A549 (cell line): ENCODE results near the gene SH3RF2. TPM values are rescaled to one million over a fixed set of nuclear protein-coding genes. Genes with fewer than 3 reads are reported as not detected.
"Not testable (repeated sequence)": the region's sequence is repeated elsewhere in the genome, so short reads cannot be mapped to it uniquely, and the experiment has no call there.

Source experiments
- ATAC-seq, 2 experiments: fragments of 200-7000 bp in 1 of 2; fragments of >200 bp in 1 of 2; cut with Nextera tagmentation in 1 of 2; cut with Tn5 transposase in 1 of 2; 3 replicates each; pipeline versions ENCODE4 v1.8.0 to v1.9.1; 2018 to 2020; ENCODE audit warnings: mild to moderate bottlenecking in 1 of 2, moderate library complexity in 1 of 2
- CTCF ChIA-PET: fragments of 300-600 bp; sonication (Branson Sonifier 250); formaldehyde crosslinking; extraction: SDS; loops from one replicate; lab custom pipeline; 2021; ENCODE audit warnings: antibody characterized with exemption, inconsistent platforms; lab: Yijun Ruan, JAX
- POLR2A ChIA-PET: fragments of 350-600 bp; formaldehyde crosslinking; extraction: SDS; loops from one replicate; lab custom pipeline; 2021; ENCODE audit warnings: antibody characterized with exemption, inconsistent platforms; lab: Yijun Ruan, JAX
- DNase-seq, 2 experiments: peaks; one replicate each; pipeline versions ENCODE4 v3.0.0 to v3.0.0-alpha.2; 2011 to 2016; ENCODE audit warnings: low read depth in 1 of 2, low spot score in 1 of 2
- FAIRE-seq: peaks from 2 replicates; lab custom pipeline; 2011; peaks lifted over from hg19 to GRCh38; lab: Jason Lieb, UNC
- H3K27ac ChIP-seq, 2 experiments: fragments of >200 bp; sonication (Bioruptor Twin); formaldehyde crosslinking; 3 replicates each; pipeline ENCODE4 v1.5.1; 2016 to 2017
- H3K4me1 ChIP-seq: fragments of >200 bp; sonication (Bioruptor Twin); formaldehyde crosslinking; 3 replicates; pipeline ENCODE4 v1.6.1; 2016
- H3K4me2 ChIP-seq: fragments of >200 bp; sonication (Bioruptor Twin); formaldehyde crosslinking; 3 replicates; pipeline ENCODE4 v1.6.1; 2016
- H3K4me3 ChIP-seq: fragments of >200 bp; sonication (Bioruptor Twin); formaldehyde crosslinking; 3 replicates; pipeline ENCODE4 v1.5.1; 2016
- H3K9me3 ChIP-seq: fragments of >200 bp; sonication (Bioruptor Twin); formaldehyde crosslinking; 3 replicates; pipeline ENCODE4 v1.6.1; 2016
- BHLHE40 ChIP-seq: IDR thresholded peaks from 2 replicates; pipeline ENCODE4 v1.6.1; 2012; ENCODE audit warnings: low read depth, low read length, inconsistent platforms
- CBX2 ChIP-seq: fragments of 200-600 bp; sonication (generic); IDR thresholded peaks from 2 replicates; pipeline ENCODE4 v1.6.1; 2016; ENCODE audit warnings: low read depth, mild to moderate bottlenecking, borderline replicate concordance
- CEBPB ChIP-seq, 2 experiments: fragments of >200 bp in 1 of 2; sonication (Bioruptor Twin) in 1 of 2; formaldehyde crosslinking in 1 of 2; IDR thresholded peaks; 2 replicates each; pipeline ENCODE4 v1.6.1; 2012 to 2016
- EHF ChIP-seq: fragments of 250-450 bp; sonication (Bioruptor Pico); IDR thresholded peaks from 2 replicates; pipeline ENCODE4 v1.5.0; 2020; ENCODE audit warnings: mild to moderate bottlenecking
- EHMT2 ChIP-seq: fragments of 200-600 bp; sonication (generic); IDR thresholded peaks from 2 replicates; pipeline ENCODE4 v1.6.1; 2016; ENCODE audit warnings: antibody characterized with exemption, low read depth, mild to moderate bottlenecking, moderate library complexity
- FOSL2 ChIP-seq, 2 experiments: fragments of 450-650 bp in 1 of 2; fragments of >200 bp in 1 of 2; sonication (Bioruptor Twin) in 1 of 2; formaldehyde crosslinking; IDR thresholded peaks; 2 replicates each; pipeline versions ENCODE4 v1.5.0 to v1.6.1; 2016 to 2020; ENCODE audit warnings: mild to moderate bottlenecking in 1 of 2, moderate library complexity in 1 of 2
- HES2 ChIP-seq: fragments of >200 bp; sonication (Bioruptor Twin); formaldehyde crosslinking; IDR thresholded peaks from 2 replicates; pipeline ENCODE4 v1.6.1; 2016
- HEYL ChIP-seq: fragments of 250-450 bp; sonication (Bioruptor Pico); IDR thresholded peaks from 2 replicates; pipeline ENCODE4 v1.8.0; 2021; ENCODE audit warnings: mild to moderate bottlenecking, moderate library complexity
- HOXA7 ChIP-seq: fragments of 250-450 bp; sonication (Bioruptor Pico); IDR thresholded peaks from 2 replicates; pipeline ENCODE4 v1.5.0; 2020; ENCODE audit warnings: mild to moderate bottlenecking, moderate library complexity
- HOXB13 ChIP-seq: fragments of 250-450 bp; sonication (Bioruptor Pico); IDR thresholded peaks from 2 replicates; pipeline ENCODE4 v1.5.0; 2020; ENCODE audit warnings: low read depth, mild to moderate bottlenecking, moderate library complexity
- HOXB5 ChIP-seq: fragments of 250-450 bp; sonication (Bioruptor Pico); IDR thresholded peaks from 2 replicates; pipeline ENCODE4 v1.5.0; 2020; ENCODE audit warnings: mild to moderate bottlenecking, moderate library complexity
- MAFK ChIP-seq: fragments of 450-650 bp; IDR thresholded peaks from 2 replicates; pipeline ENCODE4 v1.6.1; 2014; ENCODE audit not compliant: partially characterized antibody
- NPAS2 ChIP-seq: fragments of 250-450 bp; sonication (Bioruptor Pico); IDR thresholded peaks from 2 replicates; pipeline ENCODE4 v1.8.0; 2022; ENCODE audit warnings: mild to moderate bottlenecking, moderate library complexity, borderline replicate concordance
- PBX3 ChIP-seq: IDR thresholded peaks from 2 replicates; pipeline ENCODE4 v1.6.1; 2012
- PHF8 ChIP-seq: fragments of 200-600 bp; sonication (generic); IDR thresholded peaks from 2 replicates; pipeline ENCODE4 v1.6.1; 2016; ENCODE audit warnings: low read depth, mild to moderate bottlenecking, antibody characterized with exemption, moderate library complexity, borderline replicate concordance
- POLR2A ChIP-seq: IDR thresholded peaks from 2 replicates; pipeline ENCODE4 v1.6.1; 2012; ENCODE audit warnings: mild to moderate bottlenecking, low read length
- RAD21 ChIP-seq, 2 experiments: fragments of >200 bp in 1 of 2; sonication (Bioruptor Twin) in 1 of 2; formaldehyde crosslinking in 1 of 2; IDR thresholded peaks in 1 of 2; conservative IDR thresholded peaks in 1 of 2; 2 replicates in 1 of 2; 3 replicates in 1 of 2; pipeline ENCODE4 v1.6.1; 2012 to 2018; ENCODE audit warnings: inconsistent platforms in 1 of 2
- RARB ChIP-seq: fragments of 250-450 bp; sonication (Bioruptor Pico); IDR thresholded peaks from 2 replicates; pipeline ENCODE4 v1.8.0; 2021; ENCODE audit warnings: mild to moderate bottlenecking, moderate library complexity
- RNF2 ChIP-seq: fragments of 200-600 bp; sonication (generic); IDR thresholded peaks from 2 replicates; pipeline ENCODE4 v1.6.1; 2016; ENCODE audit warnings: low read depth, mild to moderate bottlenecking, antibody characterized with exemption, moderate library complexity, borderline replicate concordance
- SMC3 ChIP-seq: fragments of >200 bp; sonication (Bioruptor Twin); formaldehyde crosslinking; IDR thresholded peaks from 3 replicates; pipeline ENCODE4 v1.6.1; 2018; ENCODE audit warnings: inconsistent platforms
- TFCP2L1 ChIP-seq: fragments of 250-450 bp; sonication (Bioruptor Pico); IDR thresholded peaks from 2 replicates; pipeline ENCODE4 v1.5.0; 2021; ENCODE audit warnings: mild to moderate bottlenecking
- TP53 ChIP-seq: fragments of 250-450 bp; sonication (Bioruptor Pico); IDR thresholded peaks from 2 replicates; pipeline ENCODE4 v1.5.0; 2021; ENCODE audit warnings: mild to moderate bottlenecking, moderate library complexity
- ZC3H11A ChIP-seq: fragments of 450-650 bp; IDR thresholded peaks from 2 replicates; pipeline ENCODE4 v1.6.1; 2014; ENCODE audit warnings: antibody characterized with exemption, mild to moderate bottlenecking
- ZFP36 ChIP-seq: fragments of 450-650 bp; IDR thresholded peaks from 2 replicates; pipeline ENCODE4 v1.6.1; 2014; ENCODE audit warnings: borderline replicate concordance; ENCODE audit not compliant: partially characterized antibody
- ZNF302 ChIP-seq: fragments of 250-450 bp; sonication (Bioruptor Pico); IDR thresholded peaks from 2 replicates; pipeline ENCODE4 v1.9.0; 2021; ENCODE audit warnings: inconsistent platforms, mild to moderate bottlenecking, moderate library complexity
- ZSCAN20 ChIP-seq: fragments of 250-450 bp; sonication (Bioruptor Pico); IDR thresholded peaks from 2 replicates; pipeline ENCODE4 v1.8.0; 2022; ENCODE audit warnings: mild to moderate bottlenecking, moderate library complexity
- WGBS: methylation state at CpG from one replicate; pipeline ENCODE4 v1.1.6; 2017; ENCODE audit errors: missing lambda C conversion rate; 5-methylcytosine and 5-hydroxymethylcytosine counted together
- polyA plus RNA-seq, 4 experiments: library from polyadenylated mRNA; depleted of rRNA in 3 of 4; stranded (reverse); fragments of >200 nt; fragmentation: RNase III in 1 of 4; extraction: RNeasy Plus Mini Kit Qiagen cat#74134 plus additional on column Dnase treatment in 1 of 4; gene quantifications; 2 replicates in 3 of 4; 3 replicates in 1 of 4; pipeline ENCODE4 v1.2.3, GENCODE V29; 2011 to 2017

SH3RF2 gene
- polyA plus RNA-seq, 2 of the 4 experiments (the other 2 are of a cell fraction), result 4.1 to 6.0 TPM

DNA sequence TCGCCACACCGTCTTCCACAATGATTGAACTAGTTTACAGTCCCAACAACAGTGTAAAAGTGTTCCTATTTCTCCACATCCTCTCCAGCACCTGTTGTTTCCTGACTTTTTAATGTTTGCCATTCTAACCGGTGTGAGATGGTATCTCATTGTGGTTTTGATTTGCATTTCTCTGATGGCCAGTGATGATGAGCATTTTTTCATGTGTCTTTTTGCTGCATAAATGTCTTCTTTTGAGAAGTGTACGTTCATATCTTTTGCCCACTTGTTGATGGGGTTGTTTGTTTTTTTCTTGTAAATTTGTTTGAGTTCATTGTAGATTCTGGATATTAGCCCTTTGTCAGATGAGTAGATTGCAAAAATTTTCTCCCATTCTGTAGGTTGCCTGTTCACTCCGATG lies 74.1 kb downstream of the SH3RF2 start:
- H3K4me3 ChIP-seq, H3K4me2 ChIP-seq, FAIRE-seq, H3K9me3 ChIP-seq, CTCF ChIA-PET, H3K27ac ChIP-seq, DNase-seq, ATAC-seq, H3K4me1 ChIP-seq, POLR2A ChIA-PET: not testable (repeated sequence)
- WGBS, result 77% methylated on average over 5 of the region's 5 CpGs

DNA sequence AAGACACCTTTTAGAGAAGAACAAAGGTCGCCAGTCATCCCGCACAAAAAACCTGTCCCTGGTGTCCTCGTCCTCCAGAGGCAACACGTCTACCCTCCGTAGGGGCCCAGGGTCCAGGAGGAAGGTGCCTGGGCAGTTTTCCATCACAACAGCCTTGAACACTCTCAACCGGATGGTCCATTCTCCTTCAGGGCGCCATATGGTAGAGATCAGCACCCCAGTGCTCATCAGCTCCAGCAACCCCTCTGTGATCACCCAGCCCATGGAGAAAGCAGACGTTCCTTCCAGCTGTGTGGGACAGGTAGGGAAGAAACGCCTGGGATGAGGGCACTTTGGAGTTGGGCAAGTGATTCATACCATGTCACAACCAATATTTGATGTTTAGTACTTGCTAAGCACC lies 77.4 kb downstream of the SH3RF2 start:
- no peak overlapping the region for H3K4me3 ChIP-seq
- FAIRE-seq (no peak), ATAC-seq (no peak), DNase-seq (no peak)
- H3K9me3 ChIP-seq, result no peaks in the 10 kb centered on the region
- TF ChIP-seq TP53 (CRISPR knock-in tag) (no peak), HES2 (no peak), POLR2A (no peak), RNF2 (no peak), HEYL (CRISPR knock-in tag) (no peak), CBX2 (no peak)
- H3K4me1 ChIP-seq, result no peaks in the 10 kb centered on the region; the same call in 2 of the 3 replicates
- H3K4me2 ChIP-seq, result no peak overlapping the region
- WGBS, result 76% methylated on average over 9 of the region's 9 CpGs
- POLR2A ChIA-PET, result no interaction called here
- CTCF ChIA-PET, result interaction anchor here (0.9 kb wide), 1 partner anchor 182 kb away, joined by 3 read pairs; no protein-coding TSS in a partner anchor
- no peak overlapping the region for H3K27ac ChIP-seq

- CTCF ChIA-PET, result interaction anchor here (1.0 kb wide), 1 partner anchor 47 kb away, joined by 3 read pairs; no protein-coding TSS in a partner anchor
- Histone ChIP-seq H3K4me1 (no peaks in the 10 kb centered on the region; the same call in 2 of the 3 replicates), H3K4me2 (no peak overlapping the region), H3K9me3 (no peaks in the 10 kb centered on the region), H3K27ac (no peak overlapping the region)
- DNase-seq, result no peak
- FAIRE-seq, result no peak
- ATAC-seq, result no peak
- TF ChIP-seq HOXA7 (CRISPR knock-in tag) (no peak), ZNF302 (CRISPR knock-in tag) (no peak), EHMT2 (no peak), RARB (CRISPR knock-in tag) (no peak), PBX3 (no peak), CBX2 (no peak), ZSCAN20 (CRISPR knock-in tag) (no peak), ZFP36 (no peak), HES2 (no peak), MAFK (no peak), HEYL (CRISPR knock-in tag) (no peak), FOSL2 (IDR thresholded peaks at IDR 0.05) (no peak), FOSL2 (CRISPR knock-in tag; IDR thresholded peaks at IDR 0.05) (no peak), TFCP2L1 (CRISPR knock-in tag) (no peak)
- TF ChIP-seq, all 56 proteins: peak for 0
- H3K4me3 ChIP-seq, result no peak overlapping the region
- WGBS, result 91% methylated on average over 1 of the region's 1 CpG
- POLR2A ChIA-PET, result no interaction called here
Measured at GRCh38 chr5:146015001-146015400, 78.6 kb downstream of the SH3RF2 start.

DNA sequence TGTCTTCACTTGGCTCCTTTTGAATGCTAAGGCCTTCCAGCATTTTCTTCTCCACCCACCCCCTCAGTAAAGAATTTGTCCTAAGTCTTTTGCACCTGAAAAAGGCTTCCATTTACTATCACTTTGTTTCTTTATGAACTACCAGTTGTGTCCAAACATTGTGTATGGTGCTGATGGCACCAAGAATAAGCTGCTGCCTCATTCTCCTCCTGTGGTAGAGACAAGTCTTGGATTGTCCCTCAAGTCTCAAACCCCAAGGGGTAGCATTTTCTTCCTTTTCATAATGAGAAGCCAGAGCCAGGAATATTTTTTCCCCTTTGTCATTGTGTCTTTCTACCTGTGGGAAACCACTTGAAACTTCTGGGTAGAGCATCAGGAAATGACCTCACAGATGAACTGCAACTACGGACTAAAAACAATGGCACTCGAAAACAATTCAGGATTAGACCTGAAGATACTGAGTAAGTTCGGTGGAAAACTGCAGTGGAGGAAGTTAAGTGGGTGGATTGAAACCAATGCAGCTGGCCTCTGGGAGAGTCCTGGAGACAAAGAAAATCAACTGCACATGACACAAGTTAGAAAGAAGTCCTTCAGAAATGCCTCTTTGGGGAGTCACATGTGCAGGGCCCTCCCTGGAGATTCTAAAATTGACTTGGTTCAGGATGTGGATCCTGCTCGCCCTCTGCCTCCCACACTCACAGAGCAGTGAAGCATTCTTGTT lies 80.5 kb downstream of the SH3RF2 start:
- DNase-seq, result no peak
- Histone ChIP-seq H3K4me1 (no peaks in the 10 kb centered on the region; the same call in 2 of the 3 replicates), H3K9me3 (no peaks in the 10 kb centered on the region), H3K27ac (no peak overlapping the region), H3K4me3 (no peak overlapping the region), H3K4me2 (no peak overlapping the region)
- ATAC-seq, result no peak
- WGBS, result 90% methylated on average over 4 of the region's 4 CpGs
- TF ChIP-seq PBX3 (no peak), HES2 (no peak), HOXB13 (CRISPR knock-in tag) (no peak), SMC3 (no peak), MAFK (no peak), CEBPB (IDR thresholded peaks at IDR 0.05) (no peak), HOXB5 (no peak), NPAS2 (CRISPR knock-in tag) (no peak), EHMT2 (no peak), BHLHE40 (no peak), TP53 (CRISPR knock-in tag) (no peak), PHF8 (no peak), ZC3H11A (no peak), EHF (CRISPR knock-in tag) (no peak), CBX2 (no peak), HOXA7 (CRISPR knock-in tag) (no peak), RAD21 (conservative IDR thresholded peaks at IDR 0.05 in 1 of 2, IDR thresholded peaks at IDR 0.05 in 1 of 2) (no peak)
- no peak for FAIRE-seq
- ChIA-PET CTCF (no interaction called here), POLR2A (no interaction called here)
